ENCODE results near the gene MLC1.

The MLC1 gene

DNA sequence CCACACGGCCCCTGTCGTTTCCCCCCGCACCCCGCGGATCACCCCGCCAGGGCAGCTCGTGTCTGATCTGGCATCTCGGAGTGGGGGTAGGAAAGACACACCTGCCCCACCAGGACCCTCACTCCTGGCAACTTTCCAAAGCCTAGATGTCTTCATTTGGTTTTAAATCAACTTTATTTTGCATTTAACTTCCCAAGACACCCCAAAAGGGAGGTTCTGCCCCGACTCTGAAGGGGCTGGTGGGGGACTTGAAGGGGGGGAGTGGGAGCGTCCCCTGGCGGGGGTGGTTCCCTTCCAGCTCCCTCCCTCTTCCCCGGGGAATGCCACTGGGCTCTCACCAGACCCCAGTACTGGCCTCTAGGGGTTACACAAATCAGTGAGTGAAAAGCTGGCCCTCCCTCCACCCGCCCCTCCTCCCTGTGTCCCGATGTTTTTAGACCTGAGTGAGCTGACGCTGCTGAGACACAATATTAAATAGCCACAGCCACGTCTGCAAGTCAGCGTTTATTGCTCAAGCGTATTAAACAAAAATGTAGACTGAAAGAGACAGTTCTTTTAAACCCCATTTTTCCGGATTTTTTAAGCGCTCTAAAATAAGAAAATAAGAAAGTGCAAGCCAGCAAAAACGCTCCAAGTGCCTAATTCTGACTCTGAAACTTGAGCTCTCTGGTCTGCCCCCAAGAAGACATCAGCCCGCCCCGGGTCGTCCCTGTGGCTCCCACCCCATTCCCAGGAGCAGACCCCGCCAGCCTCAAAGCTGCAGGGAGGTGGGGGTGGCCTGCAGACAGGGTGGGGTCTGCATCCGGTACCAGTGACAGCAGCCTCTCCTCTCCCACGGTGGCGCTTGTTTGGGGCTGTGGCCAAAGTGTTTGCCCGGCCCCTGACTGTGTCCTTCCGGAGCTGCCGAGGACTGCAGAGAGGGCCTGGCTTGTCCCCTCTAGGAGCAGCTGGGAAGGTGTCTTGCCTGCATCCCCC, 26.0 kb downstream of the MLC1 start:
- TF ChIP-seq, protein P1, sequence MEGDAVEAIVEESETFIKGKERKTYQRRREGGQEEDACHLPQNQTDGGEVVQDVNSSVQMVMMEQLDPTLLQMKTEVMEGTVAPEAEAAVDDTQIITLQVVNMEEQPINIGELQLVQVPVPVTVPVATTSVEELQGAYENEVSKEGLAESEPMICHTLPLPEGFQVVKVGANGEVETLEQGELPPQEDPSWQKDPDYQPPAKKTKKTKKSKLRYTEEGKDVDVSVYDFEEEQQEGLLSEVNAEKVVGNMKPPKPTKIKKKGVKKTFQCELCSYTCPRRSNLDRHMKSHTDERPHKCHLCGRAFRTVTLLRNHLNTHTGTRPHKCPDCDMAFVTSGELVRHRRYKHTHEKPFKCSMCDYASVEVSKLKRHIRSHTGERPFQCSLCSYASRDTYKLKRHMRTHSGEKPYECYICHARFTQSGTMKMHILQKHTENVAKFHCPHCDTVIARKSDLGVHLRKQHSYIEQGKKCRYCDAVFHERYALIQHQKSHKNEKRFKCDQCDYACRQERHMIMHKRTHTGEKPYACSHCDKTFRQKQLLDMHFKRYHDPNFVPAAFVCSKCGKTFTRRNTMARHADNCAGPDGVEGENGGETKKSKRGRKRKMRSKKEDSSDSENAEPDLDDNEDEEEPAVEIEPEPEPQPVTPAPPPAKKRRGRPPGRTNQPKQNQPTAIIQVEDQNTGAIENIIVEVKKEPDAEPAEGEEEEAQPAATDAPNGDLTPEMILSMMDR (IDR thresholded peaks at IDR 0.05; ENCODE audit: borderline replicate concordance, insufficient read depth, low read depth, low read length) = no peak
- H3K4me3 ChIP-seq (ENCODE audit: low read depth, low read length) = no peak overlapping the region

DNA sequence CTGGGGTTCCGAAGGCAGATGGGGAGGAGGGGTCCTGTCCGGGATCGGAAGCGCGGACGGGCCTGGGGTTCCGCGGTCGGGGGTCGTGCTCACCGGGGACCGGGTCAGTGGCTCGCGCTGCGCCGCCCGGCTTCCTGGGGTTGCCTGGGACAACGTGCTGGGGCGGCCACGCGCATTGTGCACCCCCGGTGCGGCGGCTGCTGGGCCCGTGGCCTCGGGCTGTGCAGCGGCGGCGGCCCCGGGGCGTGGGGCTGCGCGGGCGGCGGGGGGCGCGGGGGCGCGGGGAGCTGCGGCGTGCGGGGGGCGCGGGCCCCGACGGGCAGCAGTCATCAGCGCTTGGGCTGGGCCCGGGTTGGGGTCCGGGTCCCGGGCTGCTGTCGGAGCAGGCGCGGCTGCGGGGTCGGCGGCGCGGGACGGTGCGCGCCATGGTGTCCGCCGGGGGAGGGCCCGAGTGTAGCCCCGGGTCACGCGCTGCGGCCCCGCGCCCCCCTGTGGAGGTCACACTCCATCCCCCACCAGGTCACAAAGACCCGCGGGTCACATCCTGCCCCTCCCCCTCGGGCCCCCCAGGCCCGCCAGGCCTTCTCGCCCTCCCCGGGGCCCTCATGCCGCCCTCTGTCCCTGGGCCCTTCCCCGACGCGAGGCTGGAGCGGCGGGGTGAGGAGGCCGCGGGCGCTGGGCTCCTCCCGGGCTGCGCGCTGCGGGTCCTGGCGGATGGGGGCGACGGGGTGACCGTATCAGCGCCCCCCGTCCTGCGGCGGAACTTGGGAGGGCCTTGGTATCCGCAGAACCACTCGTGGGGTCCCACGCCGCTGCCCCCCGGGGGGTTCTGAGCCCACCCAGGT, 26.9 kb downstream of the MLC1 start, which contains the start of gene TTLL8:
Gene TTLL8, minus strand, starts transcription at position 238 of the 845 bp plus-strand sequence.
- H3K4me3 ChIP-seq (ENCODE audit: low read depth, low read length) = no peak within 1 kb of the TSS
- TF ChIP-seq, protein P1 (IDR thresholded peaks at IDR 0.05; ENCODE audit: borderline replicate concordance, insufficient read depth, low read depth, low read length) = no peak

DNA sequence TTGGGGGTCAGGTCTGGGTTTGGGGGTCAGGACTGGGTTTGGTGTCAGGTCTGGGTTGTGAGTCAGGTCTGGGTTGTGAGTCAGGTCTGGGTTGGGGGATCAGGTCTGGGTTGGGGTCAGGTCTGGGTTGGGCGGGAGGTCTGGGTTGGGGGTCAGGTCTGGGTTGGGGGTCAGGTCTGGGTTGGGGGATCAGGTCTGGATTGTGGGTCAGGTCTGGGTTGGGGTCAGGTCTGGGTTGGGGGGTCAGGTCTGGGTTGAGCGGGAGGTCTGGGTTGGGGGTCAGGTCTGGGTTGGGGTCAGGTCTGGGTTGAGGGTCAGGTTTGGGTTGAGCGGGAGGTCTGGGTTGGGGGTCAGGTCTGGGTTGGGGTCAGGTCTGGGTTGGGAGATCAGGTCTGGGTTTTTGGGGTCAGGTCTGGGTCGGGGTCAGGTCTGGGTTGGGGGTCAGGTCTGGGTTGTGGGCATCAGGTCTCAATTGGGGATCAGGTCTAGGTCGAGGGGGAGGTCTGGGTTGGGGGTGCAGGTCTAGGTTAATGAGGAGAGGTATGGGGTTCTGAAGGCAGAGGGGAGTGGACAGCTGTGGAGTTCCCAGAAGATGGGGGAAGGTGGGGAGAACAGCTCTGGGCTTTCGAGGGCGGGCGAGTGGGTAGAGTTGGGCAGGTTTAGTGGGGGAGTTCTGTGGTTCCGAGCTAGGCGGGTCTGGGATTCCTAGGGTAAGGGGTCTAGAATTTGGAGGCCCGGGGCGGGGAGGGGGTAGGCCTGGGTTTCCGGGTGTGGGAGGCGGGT, 27.8 kb downstream of the MLC1 start:
- no peak overlapping the region for H3K4me3 ChIP-seq (ENCODE audit: low read depth, low read length)
- TF ChIP-seq, protein P1 (IDR thresholded peaks at IDR 0.05; ENCODE audit: borderline replicate concordance, insufficient read depth, low read depth, low read length) = no peak

DNA sequence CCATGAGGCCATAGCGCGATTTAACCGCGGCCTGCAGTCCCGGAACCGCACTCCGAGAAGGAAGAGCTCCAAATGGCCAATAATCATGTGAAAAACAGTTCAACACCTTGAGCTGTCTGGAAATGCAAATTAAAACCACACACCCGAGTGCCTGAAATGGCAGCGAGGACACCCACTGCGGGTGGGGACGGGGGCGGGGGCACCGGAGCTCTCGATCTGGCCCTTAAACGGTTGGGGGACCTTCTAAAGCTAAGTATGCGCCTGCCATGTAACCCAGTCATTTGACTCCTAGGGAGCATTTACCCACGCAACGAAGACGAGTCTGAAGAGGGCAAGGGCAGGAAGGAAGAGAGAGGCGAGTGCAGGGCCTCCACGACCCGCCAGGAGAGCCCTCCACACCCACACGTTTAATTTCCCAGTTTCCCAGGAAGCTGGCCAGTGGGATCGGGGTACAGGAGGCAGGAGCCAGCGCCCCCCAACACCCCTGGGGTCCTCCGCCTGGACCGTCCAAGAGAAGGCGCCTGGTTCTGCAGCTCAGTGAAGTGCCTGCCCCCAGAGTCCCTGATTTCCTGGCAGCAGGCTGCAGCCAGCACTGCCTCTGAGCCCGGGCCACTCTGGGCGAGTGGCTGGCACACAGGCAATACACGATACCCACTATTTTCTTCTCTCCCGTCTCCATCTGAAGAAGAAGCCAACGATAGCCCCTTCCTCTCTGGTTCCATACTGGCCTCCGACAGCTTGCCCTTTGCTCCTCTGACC, 28.8 kb downstream of the MLC1 start:
- TF ChIP-seq, protein P1 (IDR thresholded peaks at IDR 0.05; ENCODE audit: borderline replicate concordance, insufficient read depth, low read depth, low read length) = no peak
- no peak overlapping the region for H3K4me3 ChIP-seq (ENCODE audit: low read depth, low read length)

DNA sequence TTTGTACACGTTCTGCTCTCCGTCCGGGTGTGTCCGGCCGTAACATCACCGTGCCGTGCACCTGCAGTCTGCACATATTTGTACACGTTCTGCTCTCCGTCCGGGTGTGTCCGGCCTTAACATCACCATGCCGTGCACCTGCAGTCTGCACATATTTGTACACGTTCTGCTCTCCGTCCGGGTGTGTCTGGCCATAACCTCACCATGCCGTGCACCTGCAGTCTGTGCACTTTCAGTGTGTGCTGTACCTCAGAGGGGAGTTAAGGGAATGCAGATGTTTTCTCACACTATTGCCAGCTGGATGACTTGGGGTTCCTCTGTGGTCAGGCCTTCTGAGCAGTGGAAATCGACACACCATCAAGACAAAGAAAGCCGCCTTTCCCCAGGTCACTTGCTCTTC, 31.4 kb downstream of the MLC1 start:
- H3K4me3 ChIP-seq (ENCODE audit: low read depth, low read length) = no peak overlapping the region
- TF ChIP-seq, protein P1 (IDR thresholded peaks at IDR 0.05; ENCODE audit: borderline replicate concordance, insufficient read depth, low read depth, low read length) = no peak

DNA sequence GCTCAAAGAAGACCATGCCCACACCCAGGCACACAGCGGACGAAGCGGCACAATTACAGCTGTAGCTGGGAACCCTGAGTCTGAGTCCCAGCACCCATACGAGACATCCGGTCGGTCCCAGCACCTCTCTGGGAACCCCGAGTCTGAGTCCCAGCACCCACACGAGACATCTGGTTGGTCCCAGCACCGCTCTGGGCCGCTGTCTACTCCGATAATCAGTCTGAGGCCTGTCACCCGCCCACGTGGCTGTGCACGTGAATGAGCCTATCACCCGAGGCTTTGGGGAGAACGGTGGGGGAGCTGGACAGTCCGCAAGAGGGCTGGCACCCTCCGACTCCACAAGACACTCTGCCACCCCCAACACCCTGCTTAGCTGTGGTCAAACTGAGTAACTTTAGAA, 33.3 kb downstream of the MLC1 start:
- H3K4me3 ChIP-seq (ENCODE audit: low read depth, low read length) = no peak overlapping the region
- TF ChIP-seq, protein P1 (IDR thresholded peaks at IDR 0.05; ENCODE audit: borderline replicate concordance, insufficient read depth, low read depth, low read length) = no peak

Data from GM12875 (cell line).